Retina (tissue), 1 donor: ENCODE measurements around the gene C2CD3.

Experiments
- DNase-seq: peaks from one replicate; pipeline ENCODE4 v3.0.0-alpha.2; 2016

Gene C2CD3

DNA sequence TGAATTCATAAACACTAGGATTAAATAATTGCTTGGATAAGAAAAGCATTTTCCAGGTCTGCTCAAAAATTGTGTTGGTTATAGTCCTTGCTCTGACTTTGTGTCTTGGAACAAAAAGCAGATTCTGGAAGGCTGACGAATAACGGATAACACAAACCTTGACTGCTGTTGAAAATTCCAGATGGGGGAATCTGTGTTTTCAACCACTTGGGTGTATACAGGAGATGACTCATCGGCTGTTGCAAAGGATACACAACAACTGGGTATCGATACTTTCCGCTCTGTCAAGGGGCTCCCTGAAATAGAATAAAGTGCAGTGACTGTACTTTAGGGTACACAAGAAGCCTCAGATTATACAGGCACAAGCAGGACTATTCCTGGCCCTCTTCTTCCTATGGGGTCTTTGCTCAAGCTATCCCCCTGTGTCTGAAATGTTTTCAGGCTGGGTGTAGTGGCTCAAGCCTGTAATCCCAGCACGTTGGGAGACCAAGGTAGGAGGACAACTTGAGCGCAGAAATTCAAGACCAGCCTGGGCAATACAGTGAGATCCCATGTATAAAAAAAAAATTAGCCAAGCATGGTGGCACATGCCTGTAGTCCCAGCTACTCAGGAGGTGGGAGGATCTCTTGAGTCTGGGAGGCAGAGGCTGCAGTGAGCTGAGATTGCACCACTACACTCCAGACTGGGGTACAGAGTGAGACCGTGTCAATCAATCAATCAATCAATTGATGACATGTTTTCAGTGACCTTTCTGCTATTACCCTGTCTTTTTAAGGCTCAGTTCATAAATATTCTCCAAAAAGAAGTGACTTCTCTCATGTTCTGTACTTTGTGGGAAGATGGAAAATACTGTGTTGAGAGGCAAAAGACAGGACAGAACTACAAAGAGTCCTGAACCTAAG lies 113.3 kb downstream of the C2CD3 start:
- no peak for DNase-seq

DNA sequence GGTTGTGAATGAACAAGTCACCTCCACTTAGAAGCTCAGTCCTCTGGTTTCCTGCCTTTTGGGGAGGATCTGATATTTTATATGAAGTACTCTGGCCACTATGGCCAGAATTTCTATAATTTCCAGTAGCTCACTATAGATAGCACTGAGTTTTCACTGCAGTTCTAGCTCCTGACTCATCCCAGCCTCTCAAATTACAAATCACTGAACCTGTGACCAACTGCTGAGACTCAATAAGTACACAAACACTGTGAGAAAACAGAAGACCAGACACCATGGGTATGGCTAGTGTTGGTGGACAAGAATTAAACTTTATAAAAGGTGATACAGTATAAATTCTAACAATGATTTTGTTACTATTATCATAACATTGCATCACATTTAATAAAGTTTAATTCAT lies 114.9 kb downstream of the C2CD3 start:
- DNase-seq: no peak

DNA sequence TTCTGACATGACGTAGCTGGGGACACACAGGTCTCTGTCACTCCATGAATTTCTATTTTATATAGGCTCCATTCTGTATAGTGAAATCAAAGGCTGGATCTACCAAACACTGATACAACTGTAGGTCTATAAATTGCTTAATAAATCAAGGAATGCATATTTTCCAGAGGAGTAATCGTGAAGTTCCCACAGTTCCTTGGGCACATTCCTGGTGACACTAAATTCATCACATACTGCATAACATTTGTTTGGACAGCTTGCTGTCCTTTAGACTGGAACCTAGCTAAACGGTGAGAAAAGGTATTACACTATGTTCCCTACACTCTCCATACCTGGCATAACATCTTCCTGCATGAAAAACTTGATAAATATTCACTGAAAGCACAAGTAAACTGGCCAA lies 120.3 kb downstream of the C2CD3 start:
- DNase-seq: no peak

- no peak for DNase-seq
Measured at GRCh38 chr11:74048993-74049392, 121.8 kb downstream of the C2CD3 start.

- DNase-seq: no peak
Measured at GRCh38 chr11:74044538-74044937, 126.3 kb downstream of the C2CD3 start.

GRCh38 chr11:74043450-74043849 lies 127.4 kb downstream of the C2CD3 start:
- no peak for DNase-seq

- no peak for DNase-seq
Measured at GRCh38 chr11:74037309-74037708, 133.5 kb downstream of the C2CD3 start.

DNA sequence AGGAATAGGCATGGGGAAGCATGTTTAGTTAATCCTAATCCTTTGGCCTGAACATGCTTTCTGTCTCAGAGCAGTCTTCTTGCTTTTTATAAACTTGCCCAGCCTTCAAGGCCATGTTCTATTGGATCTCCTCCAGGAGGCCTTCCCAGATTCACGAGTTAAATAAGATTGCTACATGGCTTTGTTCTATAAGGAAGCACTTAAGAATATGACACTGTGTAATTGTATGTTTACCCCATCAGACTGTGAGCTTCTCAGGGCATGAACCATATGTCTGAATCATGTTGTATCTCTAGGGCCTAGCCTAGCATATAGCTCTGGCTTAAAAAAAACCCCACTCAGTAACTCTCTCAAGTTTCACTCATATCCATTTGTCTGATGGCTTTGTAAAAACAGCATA lies 135.5 kb downstream of the C2CD3 start:
- no peak for DNase-seq

- DNase-seq: no peak
Measured at GRCh38 chr11:74033046-74033445, 137.8 kb downstream of the C2CD3 start.

- no peak for DNase-seq
Measured at GRCh38 chr11:74030723-74031676, 139.8 kb downstream of the C2CD3 start.

GRCh38 chr11:74025467-74026166 lies 145.2 kb downstream of the C2CD3 start:
- DNase-seq: no peak

GRCh38 chr11:74024261-74025029 lies 146.4 kb downstream of the C2CD3 start:
- DNase-seq: no peak

- DNase-seq: no peak
Measured at GRCh38 chr11:74023276-74023675, 147.5 kb downstream of the C2CD3 start.

DNA sequence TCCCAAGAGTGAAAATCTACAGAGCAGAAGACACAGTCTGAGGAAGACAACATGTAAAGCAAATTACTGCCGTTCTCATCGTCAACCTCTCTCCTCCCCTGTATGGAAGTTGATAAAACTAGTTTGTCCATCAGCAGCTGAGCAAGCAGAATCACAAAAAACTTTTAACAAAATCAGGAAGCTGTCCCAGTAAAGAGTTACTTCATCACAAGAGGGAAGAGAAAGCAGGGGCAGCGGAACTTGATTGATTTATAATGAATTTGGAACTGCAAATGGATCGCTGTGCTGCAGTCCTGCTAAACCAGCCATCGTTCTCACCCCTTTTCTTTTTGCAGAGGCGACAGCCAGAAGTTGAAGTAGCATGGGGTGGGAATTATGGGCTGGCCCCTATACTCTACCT lies 148.3 kb downstream of the C2CD3 start:
- no peak for DNase-seq

DNA sequence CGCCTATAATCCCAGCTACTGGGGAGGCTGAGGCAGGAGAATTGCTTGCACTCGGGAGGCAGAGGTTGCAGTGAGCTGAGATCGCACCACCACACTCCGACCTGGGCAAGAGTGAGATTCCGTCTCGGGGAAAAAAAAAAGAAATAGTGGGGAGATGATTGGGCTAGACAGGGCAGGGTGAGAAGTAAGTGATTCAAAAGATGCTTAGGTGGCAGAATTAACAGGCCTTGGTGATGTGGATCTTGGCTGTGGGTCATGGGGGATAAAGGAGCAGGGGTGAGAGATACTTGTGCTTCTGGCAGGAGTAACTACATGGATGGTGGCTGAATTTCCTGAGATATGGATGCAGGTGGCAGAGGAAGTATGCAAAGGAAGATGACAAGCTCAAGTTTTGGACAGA lies 148.8 kb downstream of the C2CD3 start:
- no peak for DNase-seq

- DNase-seq: no peak
Measured at GRCh38 chr11:74020539-74020938, 150.3 kb downstream of the C2CD3 start.

DNA sequence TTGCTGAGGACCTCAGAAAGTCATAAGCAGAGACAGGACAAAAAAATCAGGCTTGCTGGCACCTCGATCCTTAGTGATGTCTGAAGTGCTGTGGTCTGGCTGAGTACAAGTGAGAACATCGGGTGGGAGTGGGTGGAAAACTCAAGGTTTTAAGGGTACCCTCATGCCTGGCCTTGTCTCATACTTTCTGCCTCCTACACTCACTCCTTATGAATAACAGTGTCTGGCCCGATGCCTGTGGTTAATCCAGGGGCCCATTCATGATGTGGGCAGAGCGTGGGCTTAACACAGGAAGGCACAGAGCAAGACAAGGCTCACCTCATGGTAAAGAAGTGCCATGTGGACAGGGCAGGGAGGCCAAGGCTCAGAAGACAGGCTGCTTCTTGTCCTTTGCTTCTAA lies 150.9 kb downstream of the C2CD3 start:
- no peak for DNase-seq

DNA sequence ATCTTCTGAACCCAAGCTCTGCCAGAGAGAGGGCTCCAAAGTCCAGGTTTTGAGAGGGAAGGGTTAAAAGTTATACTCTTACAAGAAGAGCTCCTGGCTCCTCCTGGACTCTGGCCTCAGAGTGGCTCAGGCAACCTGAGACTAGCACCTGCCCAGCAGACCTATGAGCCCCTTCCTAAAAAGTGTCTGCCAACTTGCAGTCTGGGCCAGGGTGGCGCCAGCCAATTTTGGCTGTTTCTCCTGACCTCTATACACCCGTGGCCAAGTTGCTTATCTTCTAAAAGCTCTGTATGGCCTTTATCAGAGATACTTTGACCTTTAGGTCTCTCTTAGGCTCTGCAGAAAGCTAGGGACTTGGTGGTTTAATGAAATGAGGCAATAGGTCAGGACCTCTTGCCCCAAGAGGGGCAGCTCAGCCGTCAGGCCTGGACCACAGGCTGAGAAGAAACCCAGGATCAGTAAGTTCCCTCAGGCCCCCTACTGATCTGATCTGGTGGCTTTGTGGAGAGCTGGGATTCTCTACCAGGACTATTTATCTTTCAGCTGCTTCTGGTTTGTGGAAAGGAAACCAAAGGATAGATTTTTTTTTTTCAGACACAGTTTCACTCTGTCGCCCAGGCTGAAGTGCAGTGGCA lies 151.6 kb downstream of the C2CD3 start:
- no peak for DNase-seq

DNA sequence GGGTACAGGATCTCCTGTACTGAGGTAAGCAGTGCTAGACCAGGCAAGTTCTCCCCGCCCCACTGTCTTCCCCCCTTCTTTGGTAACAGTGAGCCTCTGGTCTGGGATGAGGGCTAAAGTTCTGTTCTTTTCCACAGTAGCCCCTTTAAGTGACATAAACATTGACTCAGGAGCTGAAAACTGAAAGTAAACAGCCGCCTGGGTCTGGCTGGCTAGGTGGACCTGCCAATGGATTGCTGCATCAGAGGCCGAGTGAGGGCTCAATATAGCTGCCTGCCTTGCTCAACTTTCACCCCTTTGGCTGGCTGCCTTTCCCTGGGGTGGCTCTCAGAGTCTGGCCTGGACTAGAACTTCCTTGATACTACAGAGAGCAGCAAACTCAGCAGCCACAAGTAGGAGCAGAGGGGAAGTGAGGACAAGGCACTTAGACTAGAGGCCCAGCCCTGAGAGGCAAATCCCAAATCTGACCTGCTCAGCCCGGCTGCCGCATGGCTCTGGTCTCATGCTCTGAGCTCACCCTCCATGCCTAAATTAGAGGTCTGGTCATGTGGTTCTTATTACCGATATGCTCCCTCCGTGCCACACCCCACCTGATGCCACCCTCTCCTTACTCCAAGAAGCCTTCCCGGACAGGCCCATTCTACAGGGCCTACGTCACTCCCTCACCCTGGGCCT lies 152.3 kb downstream of the C2CD3 start:
- DNase-seq: no peak

DNA sequence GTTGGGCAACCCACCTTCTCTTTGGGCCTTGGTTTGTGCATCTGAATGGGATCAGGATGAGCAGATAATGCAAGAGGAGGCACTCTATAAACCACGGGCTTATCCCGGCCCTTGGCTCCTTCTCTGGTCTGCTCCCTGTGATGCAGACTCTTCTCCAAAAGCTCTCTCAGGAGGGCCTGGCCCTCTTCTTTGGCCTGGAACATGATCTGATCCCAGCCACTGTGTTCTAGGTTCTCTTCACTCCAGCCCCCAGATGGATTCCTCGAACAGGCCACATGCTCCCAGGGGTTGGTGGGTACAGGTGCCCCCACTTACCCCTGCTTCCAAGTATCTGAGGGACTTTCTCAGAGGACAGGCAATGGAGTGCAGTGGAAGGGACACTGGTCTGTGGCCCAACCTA lies 153.2 kb downstream of the C2CD3 start:
- no peak for DNase-seq
